Cardiac muscle cell (in vitro differentiated cells and primary cell): ENCODE measurements around the gene ABCA10. TPM values are rescaled to one million over a fixed set of nuclear protein-coding genes. Genes with fewer than 3 reads are reported as not detected.
A peak's percentile ranks its signal among the peaks of the same experiment; 100 is the strongest.

ENCODE experiments used
- DNase-seq, 2 donors: peaks; one replicate each; pipeline versions ENCODE4 v3.0.0 to v3.0.0-alpha.2; 2010 to 2017; ENCODE audit warnings: low read depth in 1 of 2, low spot score in 1 of 2
- H3K27ac ChIP-seq: fragments of 200-600 bp; sonication (generic); 2 replicates; pipeline ENCODE4 v1.5.1; 2016
- H3K27me3 ChIP-seq: fragments of 200-600 bp; sonication (generic); 2 replicates; pipeline ENCODE4 v1.6.0; 2016; ENCODE audit warnings: control low read depth
- H3K36me3 ChIP-seq: fragments of 200-600 bp; sonication (generic); 2 replicates; pipeline ENCODE4 v1.5.1; 2016; ENCODE audit warnings: control low read depth
- H3K4me1 ChIP-seq: fragments of 200-600 bp; sonication (generic); 2 replicates; pipeline ENCODE4 v1.8.1; 2017; ENCODE audit warnings: low read depth, mild to moderate bottlenecking, mixed run types
- H3K4me3 ChIP-seq: fragments of 200-600 bp; sonication (generic); 2 replicates; pipeline ENCODE4 v1.5.1; 2016; ENCODE audit warnings: mild to moderate bottlenecking
- H3K9me3 ChIP-seq: fragments of 200-600 bp; sonication (generic); 2 replicates; pipeline ENCODE4 v1.5.1; 2017; ENCODE audit warnings: low read depth, mild to moderate bottlenecking, control low read depth
- polyA plus RNA-seq: library from polyadenylated mRNA; unstranded; fragments of >200 nt; fragmentation: Nextera tagmentation; extraction: Ambion mirVana; gene quantifications from 2 replicates; pipeline ENCODE4 v1.2.1, GENCODE V29; 2016
- total RNA-seq: library from RNA; depleted of rRNA; stranded (reverse); fragments of >200 nt; gene quantifications from 2 replicates; pipeline ENCODE4 v1.2.3, GENCODE V29; 2016
- TF ChIP-seq, protein P1 (sequence below): IDR thresholded peaks from 2 replicates; pipeline ENCODE4 v1.5.1; 2012; ENCODE audit warnings: low read depth, mild to moderate bottlenecking, low read length

The ABCA10 gene
- total and polyA plus RNA-seq, 2 experiments from 2014 or later, result not detected

DNA sequence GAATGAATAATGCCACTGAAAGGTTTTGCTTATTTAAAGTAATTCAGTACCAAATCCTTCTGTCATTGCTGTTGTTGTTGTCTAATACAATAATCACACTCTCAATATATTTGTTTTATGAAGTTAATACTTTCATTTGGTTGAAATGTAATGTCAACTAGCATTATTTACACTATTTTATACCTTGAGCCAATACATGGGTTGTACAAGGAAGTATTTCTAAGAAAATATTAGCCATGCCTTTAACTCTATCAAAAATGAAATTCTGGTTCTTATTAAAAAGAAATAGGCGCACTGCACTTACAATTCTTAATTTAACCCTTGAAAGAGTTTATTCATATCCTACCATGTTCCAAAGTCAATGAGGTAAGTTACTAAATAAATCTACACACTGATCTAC lies 17.6 kb upstream of the ABCA10 start:
- Histone ChIP-seq H3K36me3 (no peaks in the 10 kb centered on the region), H3K4me1 (no peaks in the 10 kb centered on the region), H3K27me3 (no peaks in the 10 kb centered on the region), H3K9me3 (no peaks in the 10 kb centered on the region), H3K27ac (no peak overlapping the region), H3K4me3 (no peak overlapping the region)
- no peak for DNase-seq
- TF ChIP-seq, protein P1, sequence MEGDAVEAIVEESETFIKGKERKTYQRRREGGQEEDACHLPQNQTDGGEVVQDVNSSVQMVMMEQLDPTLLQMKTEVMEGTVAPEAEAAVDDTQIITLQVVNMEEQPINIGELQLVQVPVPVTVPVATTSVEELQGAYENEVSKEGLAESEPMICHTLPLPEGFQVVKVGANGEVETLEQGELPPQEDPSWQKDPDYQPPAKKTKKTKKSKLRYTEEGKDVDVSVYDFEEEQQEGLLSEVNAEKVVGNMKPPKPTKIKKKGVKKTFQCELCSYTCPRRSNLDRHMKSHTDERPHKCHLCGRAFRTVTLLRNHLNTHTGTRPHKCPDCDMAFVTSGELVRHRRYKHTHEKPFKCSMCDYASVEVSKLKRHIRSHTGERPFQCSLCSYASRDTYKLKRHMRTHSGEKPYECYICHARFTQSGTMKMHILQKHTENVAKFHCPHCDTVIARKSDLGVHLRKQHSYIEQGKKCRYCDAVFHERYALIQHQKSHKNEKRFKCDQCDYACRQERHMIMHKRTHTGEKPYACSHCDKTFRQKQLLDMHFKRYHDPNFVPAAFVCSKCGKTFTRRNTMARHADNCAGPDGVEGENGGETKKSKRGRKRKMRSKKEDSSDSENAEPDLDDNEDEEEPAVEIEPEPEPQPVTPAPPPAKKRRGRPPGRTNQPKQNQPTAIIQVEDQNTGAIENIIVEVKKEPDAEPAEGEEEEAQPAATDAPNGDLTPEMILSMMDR, result no peak

DNA sequence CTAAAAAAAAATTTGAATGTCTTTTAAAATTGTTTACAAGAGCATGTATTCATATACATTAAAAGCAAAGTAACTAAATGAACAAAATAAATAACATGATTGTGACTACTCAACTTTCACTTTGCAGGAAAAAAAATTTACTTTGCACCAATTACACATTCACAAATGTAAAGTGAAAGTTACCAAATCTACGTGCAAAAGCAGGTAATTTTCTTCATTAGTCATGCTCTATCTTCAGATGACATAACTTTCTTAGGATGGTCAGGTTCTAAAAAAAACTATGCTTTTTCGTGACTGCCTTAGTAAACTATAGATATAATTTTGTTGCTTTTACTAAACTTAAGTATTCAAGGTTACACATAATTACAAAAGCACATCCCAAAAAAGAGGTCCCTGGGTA lies 17.0 kb upstream of the ABCA10 start:
- TF ChIP-seq, protein P1, result no peak
- DNase-seq, result no peak
- Histone ChIP-seq H3K27me3 (no peaks in the 10 kb centered on the region), H3K4me3 (no peak overlapping the region), H3K27ac (no peak overlapping the region), H3K4me1 (no peaks in the 10 kb centered on the region), H3K9me3 (no peaks in the 10 kb centered on the region), H3K36me3 (no peaks in the 10 kb centered on the region)

DNA sequence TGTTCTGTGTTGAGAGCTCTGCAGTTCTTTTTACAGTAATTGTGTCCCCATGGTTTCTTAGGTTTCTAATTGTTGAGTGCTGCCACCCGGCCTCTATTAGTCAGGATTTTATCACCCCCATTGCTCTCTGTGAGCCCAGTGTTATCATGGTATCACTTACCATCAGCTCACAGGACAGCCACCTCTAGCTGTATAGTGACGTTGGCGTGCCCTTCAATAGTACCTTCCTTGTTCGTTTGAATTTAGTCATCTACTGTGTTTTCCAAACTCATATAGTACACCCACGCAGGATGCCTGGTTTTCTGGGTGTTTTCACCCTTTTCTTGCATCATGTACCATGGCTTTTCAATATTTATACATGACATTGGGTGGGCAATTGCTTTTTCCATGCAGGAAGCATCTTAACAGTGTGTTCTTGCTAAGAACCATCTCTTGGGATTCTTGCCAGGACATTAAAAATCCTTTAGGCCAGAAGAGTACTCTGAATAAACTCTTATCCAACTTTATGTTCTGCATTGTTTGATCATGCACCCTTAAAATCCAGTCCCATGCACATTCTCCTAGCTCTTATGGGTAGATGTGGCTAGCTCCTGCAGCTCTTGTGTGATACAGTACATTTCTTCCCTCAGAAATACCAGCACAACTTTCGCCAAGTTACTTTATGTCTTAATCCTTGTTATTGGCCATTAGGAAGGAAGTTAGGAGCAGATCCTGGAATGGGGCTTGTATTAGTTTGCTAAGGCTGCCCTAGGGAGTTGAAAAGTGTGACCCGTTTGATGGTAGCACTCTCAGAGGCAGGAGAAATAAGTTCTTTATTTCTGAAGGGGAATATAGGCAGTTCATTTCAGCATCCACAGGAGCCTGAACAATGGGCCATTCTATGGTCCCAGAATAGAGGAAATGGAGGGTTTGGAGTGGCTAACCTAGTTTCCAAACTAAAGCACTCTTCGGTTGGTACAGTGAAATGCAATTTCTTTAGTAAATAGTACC lies 11.3 kb upstream of the ABCA10 start:
- Histone ChIP-seq H3K4me1 (peaks cover 9% of the 10 kb centered on the region), H3K27ac (peak overlapping the region; percentile 46), H3K4me3 (no peak overlapping the region), H3K27me3 (no peaks in the 10 kb centered on the region), H3K36me3 (no peaks in the 10 kb centered on the region), H3K9me3 (no peaks in the 10 kb centered on the region)
- TF ChIP-seq, protein P1, result no peak
- DNase-seq, result no peak

DNA sequence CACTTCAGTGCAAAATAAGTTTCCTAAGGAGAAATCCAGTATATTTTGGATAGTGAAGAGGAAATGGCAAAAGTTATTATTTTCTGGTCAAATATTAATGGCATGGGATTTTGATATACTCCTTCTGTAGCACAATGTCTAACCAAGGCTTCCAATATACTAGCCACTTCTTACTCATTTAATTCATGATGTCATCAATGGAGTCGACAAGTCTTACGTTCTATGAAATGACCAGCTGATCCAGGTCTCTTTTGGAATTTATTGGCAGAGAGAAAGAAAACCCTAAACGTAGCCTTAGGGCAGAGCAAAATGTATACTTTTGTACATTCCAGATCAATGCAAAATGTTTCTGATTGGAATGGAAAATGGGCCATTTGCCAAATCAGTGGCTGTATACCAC lies 8.3 kb upstream of the ABCA10 start:
- no peak overlapping the region for H3K27ac ChIP-seq
- H3K36me3 ChIP-seq, result no peaks in the 10 kb centered on the region
- H3K4me3 ChIP-seq, result no peak overlapping the region
- no peaks in the 10 kb centered on the region for H3K27me3 ChIP-seq
- TF ChIP-seq, protein P1, result no peak
- H3K4me1 ChIP-seq, result peaks cover 9% of the 10 kb centered on the region
- H3K9me3 ChIP-seq, result no peaks in the 10 kb centered on the region
- DNase-seq, result no peak

DNA sequence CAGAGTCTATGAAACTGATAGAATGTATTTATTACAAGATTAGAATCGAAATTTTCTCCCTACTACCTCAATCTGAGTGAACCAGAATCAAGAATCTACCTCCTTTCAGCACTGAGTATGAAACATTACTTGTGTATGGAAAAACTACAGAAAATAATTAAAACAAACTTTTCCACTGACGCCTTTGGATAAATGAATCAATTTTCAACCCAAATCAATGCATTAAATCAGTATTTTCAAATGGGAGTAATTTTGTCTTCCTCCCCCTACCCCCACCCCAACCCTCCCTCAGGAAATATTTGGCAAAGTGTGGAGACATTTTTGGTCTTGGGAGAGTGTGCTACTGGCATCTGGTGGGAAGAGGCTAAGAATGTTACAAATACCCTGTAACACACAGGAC lies 7.8 kb upstream of the ABCA10 start:
- no peaks in the 10 kb centered on the region for H3K9me3 ChIP-seq
- no peak overlapping the region for H3K4me3 ChIP-seq
- no peaks in the 10 kb centered on the region for H3K36me3 ChIP-seq
- TF ChIP-seq, protein P1, result no peak
- H3K4me1 ChIP-seq, result peaks cover 9% of the 10 kb centered on the region
- no peak for DNase-seq
- no peaks in the 10 kb centered on the region for H3K27me3 ChIP-seq
- H3K27ac ChIP-seq, result no peak overlapping the region
